T-helper 1 cell (primary cell): ENCODE data around the gene PTPRD.

Experiments used
- DNase-seq, 5 donors: peaks; one replicate each; pipeline ENCODE4 v3.0.0-alpha.2; 2012 to 2020

PTPRD gene

GRCh38 chr9:8852301-8852864 is 1760.4 kb downstream of the PTPRD start:
- no peak for DNase-seq

GRCh38 chr9:8850914-8851313 is 1761.9 kb downstream of the PTPRD start:
- DNase-seq = no peak

GRCh38 chr9:8845808-8846207 is 1767.0 kb downstream of the PTPRD start:
- no peak for DNase-seq

- no peak for DNase-seq
Observed at GRCh38 chr9:8845376-8845775, 1767.4 kb downstream of the PTPRD start.

- DNase-seq = no peak
Observed at GRCh38 chr9:8844549-8844948, 1768.3 kb downstream of the PTPRD start.

- DNase-seq = no peak
Observed at GRCh38 chr9:8842402-8843193, 1770.2 kb downstream of the PTPRD start.

GRCh38 chr9:8838136-8838535 is 1774.7 kb downstream of the PTPRD start:
- no peak for DNase-seq

- DNase-seq = no peak
Observed at GRCh38 chr9:8835291-8835690, 1777.5 kb downstream of the PTPRD start.

GRCh38 chr9:8832955-8833354 is 1779.8 kb downstream of the PTPRD start:
- DNase-seq = no peak

- DNase-seq = no peak
Observed at GRCh38 chr9:8832386-8832785, 1780.4 kb downstream of the PTPRD start.

- no peak for DNase-seq
Observed at GRCh38 chr9:8831568-8831967, 1781.2 kb downstream of the PTPRD start.

- no peak for DNase-seq
Observed at GRCh38 chr9:8826281-8826680, 1786.5 kb downstream of the PTPRD start.

GRCh38 chr9:8825585-8826147 is 1787.1 kb downstream of the PTPRD start:
- no peak for DNase-seq

- no peak for DNase-seq
Observed at GRCh38 chr9:8823131-8823895, 1789.5 kb downstream of the PTPRD start.

- no peak for DNase-seq
Observed at GRCh38 chr9:8822667-8823025, 1790.2 kb downstream of the PTPRD start.

GRCh38 chr9:8821910-8822666 is 1790.7 kb downstream of the PTPRD start:
- DNase-seq = peak in 1 of 5 donors; percentile 15

- no peak for DNase-seq
Observed at GRCh38 chr9:8817335-8817734, 1795.5 kb downstream of the PTPRD start.

- DNase-seq = no peak
Observed at GRCh38 chr9:8816361-8816760, 1796.4 kb downstream of the PTPRD start.

GRCh38 chr9:8815931-8816330 is 1796.9 kb downstream of the PTPRD start:
- DNase-seq = no peak

GRCh38 chr9:8815219-8815618 is 1797.6 kb downstream of the PTPRD start:
- DNase-seq = no peak

GRCh38 chr9:8812888-8813287 is 1799.9 kb downstream of the PTPRD start:
- no peak for DNase-seq

GRCh38 chr9:8809741-8810140 is 1803.1 kb downstream of the PTPRD start:
- DNase-seq = no peak

GRCh38 chr9:8806150-8806549 is 1806.7 kb downstream of the PTPRD start:
- no peak for DNase-seq
